DOHH2 (cell line): ENCODE measurements around the gene IQCM.

Source experiments
- H3F3A ChIP-seq: fragments of 200-600 bp; sonication (generic), shearing (Covaris generic); 2 replicates; pipeline ENCODE4 v1.6.0; 2016; ENCODE audit warnings: antibody characterized with exemption, mild to moderate bottlenecking; ENCODE audit not compliant: control insufficient read depth, insufficient read depth
- H3K27ac ChIP-seq: fragments of 200-600 bp; sonication (generic); 2 replicates; pipeline ENCODE4 v1.5.1; 2014; ENCODE audit warnings: low read depth, mild to moderate bottlenecking, low read length, moderate library complexity
- H3K27me3 ChIP-seq: fragments of 200-600 bp; sonication (generic); 2 replicates; pipeline ENCODE4 v1.6.1; 2014; ENCODE audit warnings: mild to moderate bottlenecking, low read length, mixed read lengths; ENCODE audit not compliant: control insufficient read depth
- H3K36me3 ChIP-seq: fragments of 200-600 bp; sonication (generic); 2 replicates; pipeline ENCODE4 v1.6.1; 2014; ENCODE audit warnings: mild to moderate bottlenecking, low read length, moderate library complexity, mixed read lengths; ENCODE audit not compliant: control insufficient read depth
- H3K4me1 ChIP-seq: fragments of 200-600 bp; sonication (generic); 2 replicates; pipeline ENCODE4 v1.6.1; 2014; ENCODE audit warnings: mild to moderate bottlenecking, low read length, mixed read lengths; ENCODE audit not compliant: control insufficient read depth
- H3K4me2 ChIP-seq: fragments of 200-600 bp; sonication (generic); 2 replicates; pipeline ENCODE4 v1.6.0; 2014; ENCODE audit warnings: mild to moderate bottlenecking, low read length, moderate library complexity
- H3K4me3 ChIP-seq: fragments of 200-600 bp; sonication (generic); 2 replicates; pipeline ENCODE4 v1.5.1; 2014; ENCODE audit warnings: mild to moderate bottlenecking, low read length, mixed read lengths
- H3K79me2 ChIP-seq: fragments of 200-600 bp; sonication (generic); 2 replicates; pipeline ENCODE4 v1.6.1; 2014; ENCODE audit warnings: mild to moderate bottlenecking, low read length, mixed read lengths; ENCODE audit not compliant: control insufficient read depth
- H3K9me2 ChIP-seq: fragments of 200-600 bp; sonication (generic); replicated peaks from 2 replicates; pipeline ENCODE4 v1.6.1; 2014; ENCODE audit warnings: mild to moderate bottlenecking, low read length, mixed read lengths; ENCODE audit not compliant: control insufficient read depth
- H3K9me3 ChIP-seq: fragments of 200-600 bp; sonication (generic); 2 replicates; pipeline ENCODE4 v1.6.1; 2014; ENCODE audit warnings: antibody characterized with exemption, low read length, mixed read lengths; ENCODE audit not compliant: control insufficient read depth, insufficient read depth
- H4K20me1 ChIP-seq: fragments of 200-600 bp; sonication (generic); 2 replicates; pipeline ENCODE4 v1.6.0; 2014; ENCODE audit warnings: low read depth, mild to moderate bottlenecking, antibody characterized with exemption, low read length, moderate library complexity; ENCODE audit not compliant: control insufficient read depth, insufficient read depth
- CTCF ChIP-seq: fragments of 200-600 bp; sonication (generic); IDR thresholded peaks from one replicate; pipeline ENCODE4 v1.5.1; 2014; ENCODE audit warnings: antibody characterized with exemption, mild to moderate bottlenecking, low read depth, low read length; ENCODE audit not compliant: poor library complexity, severe bottlenecking
- EZH2phosphoT487 ChIP-seq: fragments of 200-600 bp; sonication (generic); IDR thresholded peaks from 2 replicates; pipeline ENCODE4 v1.6.1; 2017; ENCODE audit warnings: borderline replicate concordance, mild to moderate bottlenecking, antibody characterized with exemption, low read length, moderate library complexity, mixed read lengths

IQCM gene

GRCh38 chr4:149766135-149766534 lies 49.5 kb downstream of the IQCM start:
- TF ChIP-seq CTCF (no peak), EZH2phosphoT487 (no peak)
- no peak overlapping the region for H3K4me2 ChIP-seq
- H3K4me3 ChIP-seq = no peak overlapping the region
- no peaks in the 10 kb centered on the region for H4K20me1 ChIP-seq
- H3K27me3 ChIP-seq = no peaks in the 10 kb centered on the region
- H3K36me3 ChIP-seq = no peaks in the 10 kb centered on the region
- H3K79me2 ChIP-seq = no peaks in the 10 kb centered on the region
- no peaks in the 10 kb centered on the region for H3F3A ChIP-seq
- no peak overlapping the region for H3K27ac ChIP-seq
- H3K9me3 ChIP-seq = no peaks in the 10 kb centered on the region
- no peaks in the 10 kb centered on the region for H3K4me1 ChIP-seq
- no peaks in the 10 kb centered on the region for H3K9me2 ChIP-seq

- H4K20me1 ChIP-seq = no peaks in the 10 kb centered on the region
- H3K4me1 ChIP-seq = no peaks in the 10 kb centered on the region
- no peak overlapping the region for H3K4me3 ChIP-seq
- H3K9me3 ChIP-seq = no peaks in the 10 kb centered on the region
- H3K27ac ChIP-seq = no peak overlapping the region
- H3K36me3 ChIP-seq = no peaks in the 10 kb centered on the region
- no peaks in the 10 kb centered on the region for H3K79me2 ChIP-seq
- H3F3A ChIP-seq = no peaks in the 10 kb centered on the region
- no peak overlapping the region for H3K4me2 ChIP-seq
- TF ChIP-seq EZH2phosphoT487 (no peak), CTCF (no peak)
- H3K27me3 ChIP-seq = no peaks in the 10 kb centered on the region
- H3K9me2 ChIP-seq = no peaks in the 10 kb centered on the region
These were observed 50.0 kb downstream of the IQCM start for GRCh38 chr4:149765630-149766029.

GRCh38 chr4:149755969-149756368 lies 59.7 kb downstream of the IQCM start:
- Histone ChIP-seq H3K4me1 (no peaks in the 10 kb centered on the region), H3K79me2 (no peaks in the 10 kb centered on the region), H3K36me3 (no peaks in the 10 kb centered on the region), H4K20me1 (no peaks in the 10 kb centered on the region), H3K27me3 (no peaks in the 10 kb centered on the region), H3K4me2 (no peak overlapping the region), H3K9me3 (no peaks in the 10 kb centered on the region), H3K27ac (no peak overlapping the region), H3F3A (no peaks in the 10 kb centered on the region), H3K9me2 (no peaks in the 10 kb centered on the region; the same call in 1 of the 2 replicates), H3K4me3 (no peak overlapping the region)
- TF ChIP-seq CTCF (no peak), EZH2phosphoT487 (no peak)

GRCh38 chr4:149754526-149754925 lies 61.1 kb downstream of the IQCM start:
- Histone ChIP-seq H3K4me1 (no peaks in the 10 kb centered on the region), H3K79me2 (no peaks in the 10 kb centered on the region), H3K36me3 (no peaks in the 10 kb centered on the region), H3K9me2 (no peaks in the 10 kb centered on the region; the same call in 1 of the 2 replicates), H3K4me3 (no peak overlapping the region), H3K27ac (no peak overlapping the region), H3F3A (no peaks in the 10 kb centered on the region), H3K4me2 (no peak overlapping the region), H4K20me1 (no peaks in the 10 kb centered on the region), H3K27me3 (no peaks in the 10 kb centered on the region), H3K9me3 (no peaks in the 10 kb centered on the region)
- TF ChIP-seq CTCF (no peak), EZH2phosphoT487 (no peak)
